HG03135 (cell line): Measurements from ENCODE around the gene PPIAL4G.
"Not testable (repeated sequence)": the region's sequence is repeated elsewhere in the genome, so short reads cannot be mapped to it uniquely, and the experiment has no call there.

Experiments
- ATAC-seq: cut with Tn5 transposase; IDR thresholded peaks from one replicate; pipeline ENCODE4 v1.9.1; 2021; ENCODE audit warnings: mild to moderate bottlenecking, moderate library complexity; ENCODE audit not compliant: unreplicated experiment

The PPIAL4G gene

GRCh38 chr1:148483029-148483428 is at the start of gene PPIAL4G:
TSS of gene PPIAL4G (minus strand) at chr1:148483302. CDS start at chr1:148483252, 50 bp downstream.
- not testable (repeated sequence) for ATAC-seq

DNA sequence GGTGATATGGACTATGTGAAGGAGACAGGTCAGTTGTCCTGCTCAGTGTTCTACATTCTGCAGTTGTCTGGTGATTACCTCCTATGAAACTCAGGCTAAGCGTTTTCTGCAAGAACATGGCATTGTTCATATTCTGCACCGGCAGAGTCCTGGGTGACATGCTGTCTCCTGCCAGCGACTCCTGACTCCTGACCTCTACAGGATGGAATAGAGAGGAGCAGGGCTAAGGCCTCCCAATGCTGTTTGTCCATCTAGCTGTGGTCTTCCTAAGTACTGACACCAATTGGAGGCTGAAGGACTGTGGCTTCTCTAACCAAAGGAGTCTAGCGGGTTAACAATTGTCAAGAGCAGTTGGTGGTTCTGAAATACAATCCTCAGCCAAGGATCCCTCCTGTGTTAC is 49.1 kb upstream of the PPIAL4G start:
- ATAC-seq: not testable (repeated sequence)

DNA sequence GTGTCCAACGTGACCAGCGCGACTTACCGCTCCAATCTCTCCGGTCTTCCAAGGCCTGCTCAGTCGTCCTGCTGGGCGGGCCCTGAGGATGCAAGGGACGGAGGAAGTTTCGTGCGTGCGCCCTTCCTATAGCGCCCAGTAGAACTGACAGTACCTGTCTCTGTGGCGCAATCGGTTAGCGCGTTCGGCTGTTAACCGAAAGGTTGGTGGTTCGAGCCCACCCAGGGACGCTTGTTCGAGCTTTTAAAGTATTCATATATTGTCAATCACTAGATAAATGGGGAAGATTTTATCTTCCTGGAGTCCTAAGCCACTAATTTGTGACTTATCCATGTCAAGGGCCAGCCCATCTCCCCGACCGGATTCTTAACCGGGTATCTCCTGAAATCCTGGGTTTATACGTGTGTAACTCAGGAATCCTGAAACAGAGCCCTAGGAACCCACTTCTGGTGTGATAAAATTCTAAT is 46.0 kb upstream of the PPIAL4G start:
- ATAC-seq: not testable (repeated sequence)

DNA sequence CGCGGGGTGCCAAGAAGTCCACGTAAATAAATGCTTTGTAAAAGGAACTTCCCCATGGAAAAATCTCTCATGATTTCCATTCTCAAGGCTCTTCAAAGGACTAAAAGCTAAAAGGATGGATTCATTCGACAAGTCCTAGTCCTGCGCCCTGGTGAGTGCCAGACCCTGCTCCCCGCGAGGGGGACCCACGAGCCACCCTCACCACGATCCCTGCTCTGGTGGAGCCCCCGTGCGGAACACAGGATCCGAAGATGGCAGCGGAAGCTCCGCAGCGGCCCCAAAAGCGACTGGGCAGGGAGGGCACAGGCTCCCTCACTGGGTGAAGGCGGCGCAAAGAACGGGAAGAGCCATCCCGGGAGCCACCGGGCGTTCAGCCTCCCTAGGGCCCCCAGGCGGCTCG is 45.5 kb upstream of the PPIAL4G start:
- not testable (repeated sequence) for ATAC-seq

GRCh38 chr1:148526587-148526986 is 43.5 kb upstream of the PPIAL4G start:
- not testable (repeated sequence) for ATAC-seq

DNA sequence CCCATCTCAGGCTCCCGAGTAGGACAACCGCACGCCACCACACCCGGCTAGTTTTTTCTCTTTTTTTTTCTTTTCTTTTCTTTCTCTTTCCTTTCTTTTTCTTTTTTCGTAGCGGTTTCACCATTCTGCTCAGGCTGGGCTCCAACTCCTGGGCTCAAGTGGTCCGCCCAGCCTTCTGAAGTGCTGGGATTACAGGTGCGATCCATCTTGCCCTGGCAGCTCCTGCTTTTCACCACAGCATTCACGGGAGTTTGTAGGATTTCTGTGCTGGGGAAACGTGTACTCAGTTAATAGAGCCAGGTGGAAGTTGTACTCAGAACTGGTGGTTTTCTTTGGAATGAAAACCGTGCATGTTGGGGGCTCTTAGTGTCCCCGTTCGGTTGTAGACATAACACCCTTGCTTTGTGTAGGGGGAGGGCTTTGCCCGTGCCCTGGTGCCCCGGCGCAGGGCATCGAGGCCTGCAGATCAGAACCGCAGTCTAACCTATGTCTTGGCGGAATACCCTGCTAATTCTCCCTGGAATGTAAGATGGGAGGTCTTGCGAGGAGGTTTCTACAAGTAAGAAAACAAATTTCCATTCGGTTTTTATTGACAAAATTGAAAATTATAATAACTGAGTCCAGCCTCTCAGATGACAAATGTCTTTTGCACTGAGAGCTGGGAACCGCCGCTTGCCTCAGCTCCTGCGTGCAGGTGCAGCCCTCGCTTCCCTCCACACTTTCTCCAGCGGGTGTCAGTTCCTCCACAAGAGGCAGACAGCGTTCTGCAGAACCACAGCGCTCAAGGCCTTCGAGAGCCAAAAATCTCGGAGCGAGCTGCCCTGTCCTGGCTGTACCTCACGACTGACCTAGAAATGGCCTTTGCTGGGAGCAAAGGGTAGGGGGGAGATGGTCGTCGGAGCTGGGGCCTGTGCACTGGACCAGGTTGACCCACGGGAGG is 40.4 kb upstream of the PPIAL4G start:
- peak; percentile 39 for ATAC-seq

- peak; percentile 76 for ATAC-seq
Measured at GRCh38 chr1:148522561-148523204, 39.6 kb upstream of the PPIAL4G start.

- ATAC-seq: not testable (repeated sequence)
Measured at GRCh38 chr1:148522072-148522471, 39.0 kb upstream of the PPIAL4G start.

GRCh38 chr1:148514310-148514709 is 31.2 kb upstream of the PPIAL4G start:
- not testable (repeated sequence) for ATAC-seq

GRCh38 chr1:148512571-148513184 is 29.6 kb upstream of the PPIAL4G start:
- not testable (repeated sequence) for ATAC-seq

GRCh38 chr1:148493933-148494332 is 10.8 kb upstream of the PPIAL4G start:
- ATAC-seq: not testable (repeated sequence)

- not testable (repeated sequence) for ATAC-seq
Measured at GRCh38 chr1:148481134-148481533, 2.0 kb downstream of the PPIAL4G start.

DNA sequence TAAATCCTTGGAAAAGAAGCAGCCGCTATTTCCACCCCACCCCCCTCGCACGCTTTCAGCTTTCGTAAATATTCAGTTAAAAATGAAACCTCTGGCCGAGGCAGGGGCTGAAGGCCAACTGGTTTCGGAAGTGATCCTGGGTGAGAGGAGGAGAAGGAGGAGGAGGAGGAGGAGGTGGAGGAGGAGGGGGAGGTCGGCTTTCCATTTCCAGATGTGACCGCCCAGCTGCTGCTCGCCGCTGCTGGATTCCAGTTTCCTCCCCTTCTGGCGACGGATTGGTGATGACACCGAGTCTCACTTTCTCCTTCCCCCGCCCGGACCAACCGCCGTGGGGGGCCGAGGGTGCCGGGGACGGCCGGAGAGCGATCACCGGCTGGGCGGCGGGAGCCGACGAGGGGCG is 23.4 kb downstream of the PPIAL4G start:
- not testable (repeated sequence) for ATAC-seq

GRCh38 chr1:148458901-148459581 is 24.1 kb downstream of the PPIAL4G start:
- ATAC-seq: not testable (repeated sequence)

DNA sequence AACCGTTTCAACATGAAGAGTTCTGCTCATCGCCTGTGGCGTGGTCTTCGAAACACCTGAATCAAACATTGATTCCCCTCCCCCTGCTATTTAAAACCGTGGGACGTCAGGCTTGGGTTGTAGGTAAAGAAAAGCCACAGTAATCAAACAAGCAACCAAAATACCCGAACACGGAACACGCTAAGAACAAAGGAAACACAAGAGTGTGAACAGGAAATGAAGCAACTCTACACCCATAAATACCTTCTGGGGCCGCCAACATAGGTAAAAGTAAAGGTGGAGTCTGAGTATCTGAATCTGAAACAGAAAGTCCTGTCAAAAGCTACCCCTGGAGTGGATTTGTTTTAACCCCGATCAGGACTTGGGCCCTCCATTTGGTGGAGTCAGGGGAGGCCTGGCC is 24.7 kb downstream of the PPIAL4G start:
- not testable (repeated sequence) for ATAC-seq

GRCh38 chr1:148452845-148453244 is 30.3 kb downstream of the PPIAL4G start:
- ATAC-seq: not testable (repeated sequence)

GRCh38 chr1:148439654-148440325 is 43.3 kb downstream of the PPIAL4G start:
- not testable (repeated sequence) for ATAC-seq

GRCh38 chr1:148435406-148435805 is 47.7 kb downstream of the PPIAL4G start:
- ATAC-seq: no peak

GRCh38 chr1:148434832-148435231 is 48.3 kb downstream of the PPIAL4G start:
- ATAC-seq: no peak

- not testable (repeated sequence) for ATAC-seq
Measured at GRCh38 chr1:148432916-148433317, 50.2 kb downstream of the PPIAL4G start.
